Activated CD8-positive, alpha-beta memory T cell treated with anti-CD3 and anti-CD28 coated beads for 1 hour (primary cell): Measurements from ENCODE around the gene KCNE4.

ENCODE experiments used
- DNase-seq, 2 donors: peaks; one replicate each; pipeline ENCODE4 v3.0.0-alpha.2; 2020; ENCODE audit warnings: low read depth in 1 of 2; ENCODE audit errors: extremely low read depth in 1 of 2

The KCNE4 gene

GRCh38 chr2:223051693-223052289, at the start of gene KCNE4:
KCNE4 (plus strand) TSS chr2:223052190; CDS start chr2:223052831, 641 bp downstream.
- no peak for DNase-seq

- DNase-seq, result no peak
Observed at GRCh38 chr2:223003191-223003590, 48.8 kb upstream of the KCNE4 start.

- no peak for DNase-seq
Observed at GRCh38 chr2:223005496-223005895, 46.5 kb upstream of the KCNE4 start.

- no peak for DNase-seq
Observed at GRCh38 chr2:223007531-223007930, 44.5 kb upstream of the KCNE4 start.

- DNase-seq, result no peak
Observed at GRCh38 chr2:223008162-223008561, 43.8 kb upstream of the KCNE4 start.

- DNase-seq, result no peak
Observed at GRCh38 chr2:223008956-223009355, 43.0 kb upstream of the KCNE4 start.

- no peak for DNase-seq
Observed at GRCh38 chr2:223010641-223011040, 41.3 kb upstream of the KCNE4 start.

GRCh38 chr2:223012291-223012690, 39.7 kb upstream of the KCNE4 start:
- no peak for DNase-seq

- DNase-seq, result no peak
Observed at GRCh38 chr2:223019390-223019930, 32.5 kb upstream of the KCNE4 start.

- DNase-seq, result no peak
Observed at GRCh38 chr2:223019987-223020717, 31.8 kb upstream of the KCNE4 start.

GRCh38 chr2:223020971-223021675, 30.9 kb upstream of the KCNE4 start:
- DNase-seq, result no peak

GRCh38 chr2:223026357-223027110, 25.5 kb upstream of the KCNE4 start:
- no peak for DNase-seq

- DNase-seq, result no peak
Observed at GRCh38 chr2:223027442-223027841, 24.5 kb upstream of the KCNE4 start.

GRCh38 chr2:223029287-223029686, 22.7 kb upstream of the KCNE4 start:
- DNase-seq, result no peak

- no peak for DNase-seq
Observed at GRCh38 chr2:223032187-223033142, 19.5 kb upstream of the KCNE4 start.

- no peak for DNase-seq
Observed at GRCh38 chr2:223034221-223034975, 17.6 kb upstream of the KCNE4 start.

- no peak for DNase-seq
Observed at GRCh38 chr2:223036790-223037444, 15.1 kb upstream of the KCNE4 start.

GRCh38 chr2:223037445-223037800, 14.6 kb upstream of the KCNE4 start:
- DNase-seq, result no peak

- DNase-seq, result no peak
Observed at GRCh38 chr2:223039618-223040017, 12.4 kb upstream of the KCNE4 start.
